Hepatocyte (in vitro differentiated cells): ENCODE measurements around the gene FGF1.

ENCODE experiments used
- CTCF ChIP-seq: fragments of 200-600 bp; sonication (generic); IDR thresholded peaks from 2 replicates; pipeline ENCODE4 v1.5.1; 2016; ENCODE audit warnings: antibody characterized with exemption, mild to moderate bottlenecking; ENCODE audit not compliant: poor library complexity
- EZH2 ChIP-seq: fragments of 200-600 bp; sonication (generic); IDR thresholded peaks from 2 replicates; pipeline ENCODE4 v1.6.1; 2016; ENCODE audit warnings: antibody characterized with exemption, mild to moderate bottlenecking, borderline replicate concordance
- EZH2phosphoT487 ChIP-seq: fragments of 200-600 bp; sonication (generic); IDR thresholded peaks from one replicate; pipeline ENCODE4 v1.6.1; 2018; ENCODE audit warnings: antibody characterized with exemption, mild to moderate bottlenecking, low read depth, moderate library complexity; ENCODE audit not compliant: unreplicated experiment, severe bottlenecking

GRCh38 chr5:142661143-142661542, 24.7 kb downstream of the FGF1 start:
- TF ChIP-seq CTCF (no peak), EZH2phosphoT487 (no peak), EZH2 (no peak)
